ENCODE data around the gene C21orf58.

The C21orf58 gene

DNA sequence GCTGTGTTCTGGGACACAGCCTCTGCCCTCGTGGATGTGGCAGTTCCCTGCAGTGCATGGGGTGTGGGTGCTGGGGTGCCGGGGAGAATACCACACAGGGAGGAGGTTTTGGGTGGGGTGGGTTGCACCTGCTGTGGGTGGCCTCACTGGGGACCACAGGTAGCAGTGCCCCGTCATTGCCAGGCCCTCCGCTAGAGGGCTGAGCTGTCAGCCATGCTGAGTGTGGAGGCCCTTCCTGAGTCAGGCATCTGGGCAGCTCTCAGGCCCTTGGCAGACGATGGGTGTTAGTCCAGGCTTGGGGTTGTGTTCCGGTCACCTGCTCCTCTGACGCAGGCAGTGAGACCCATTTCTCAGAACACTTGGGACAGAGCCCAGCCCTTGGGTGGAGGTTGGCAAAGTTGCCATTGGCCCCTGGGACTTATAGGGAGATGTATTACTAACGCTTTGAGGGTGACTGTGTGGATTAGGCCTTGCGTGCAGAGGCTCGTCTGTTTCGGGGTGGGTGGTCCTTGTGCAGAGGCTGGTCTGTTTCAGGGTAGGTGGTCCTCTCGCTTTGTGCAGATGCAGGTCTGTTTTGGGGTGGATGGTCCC, 24.2 kb upstream of the C21orf58 start:
- no peak for DNase-seq (ENCODE audit: low read depth)
- no peak overlapping the region for H3K4me3 ChIP-seq (ENCODE audit: low read depth, low read length)
- TF ChIP-seq, protein P1, sequence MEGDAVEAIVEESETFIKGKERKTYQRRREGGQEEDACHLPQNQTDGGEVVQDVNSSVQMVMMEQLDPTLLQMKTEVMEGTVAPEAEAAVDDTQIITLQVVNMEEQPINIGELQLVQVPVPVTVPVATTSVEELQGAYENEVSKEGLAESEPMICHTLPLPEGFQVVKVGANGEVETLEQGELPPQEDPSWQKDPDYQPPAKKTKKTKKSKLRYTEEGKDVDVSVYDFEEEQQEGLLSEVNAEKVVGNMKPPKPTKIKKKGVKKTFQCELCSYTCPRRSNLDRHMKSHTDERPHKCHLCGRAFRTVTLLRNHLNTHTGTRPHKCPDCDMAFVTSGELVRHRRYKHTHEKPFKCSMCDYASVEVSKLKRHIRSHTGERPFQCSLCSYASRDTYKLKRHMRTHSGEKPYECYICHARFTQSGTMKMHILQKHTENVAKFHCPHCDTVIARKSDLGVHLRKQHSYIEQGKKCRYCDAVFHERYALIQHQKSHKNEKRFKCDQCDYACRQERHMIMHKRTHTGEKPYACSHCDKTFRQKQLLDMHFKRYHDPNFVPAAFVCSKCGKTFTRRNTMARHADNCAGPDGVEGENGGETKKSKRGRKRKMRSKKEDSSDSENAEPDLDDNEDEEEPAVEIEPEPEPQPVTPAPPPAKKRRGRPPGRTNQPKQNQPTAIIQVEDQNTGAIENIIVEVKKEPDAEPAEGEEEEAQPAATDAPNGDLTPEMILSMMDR (IDR thresholded peaks at IDR 0.05; ENCODE audit: control insufficient read depth, extremely low read depth, insufficient read depth), result 0 out of 2 replicates have a peak, but pooled peaks have one; percentile 22

DNA sequence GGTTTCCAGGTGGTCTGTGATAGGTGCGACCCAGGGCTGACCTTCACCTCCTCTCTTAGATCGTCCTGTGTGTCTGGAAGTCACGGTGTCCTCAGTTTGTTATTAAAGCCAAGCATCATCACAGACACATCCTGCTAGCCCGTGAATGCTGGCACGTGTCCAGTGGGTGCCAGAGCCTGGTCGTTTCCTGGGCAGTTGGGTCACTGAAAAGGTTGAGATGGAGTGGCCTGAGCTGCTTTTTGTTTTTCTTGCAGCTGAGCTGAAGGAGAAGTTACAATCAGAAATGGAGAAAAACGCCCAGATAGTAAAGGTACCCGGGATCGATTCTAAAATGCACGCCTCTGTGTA, 23.5 kb upstream of the C21orf58 start:
- no peak for DNase-seq (ENCODE audit: low read depth)
- H3K4me3 ChIP-seq (ENCODE audit: low read depth, low read length), result no peak overlapping the region
- TF ChIP-seq, protein P1 (IDR thresholded peaks at IDR 0.05; ENCODE audit: control insufficient read depth, extremely low read depth, insufficient read depth), result no peak

DNA sequence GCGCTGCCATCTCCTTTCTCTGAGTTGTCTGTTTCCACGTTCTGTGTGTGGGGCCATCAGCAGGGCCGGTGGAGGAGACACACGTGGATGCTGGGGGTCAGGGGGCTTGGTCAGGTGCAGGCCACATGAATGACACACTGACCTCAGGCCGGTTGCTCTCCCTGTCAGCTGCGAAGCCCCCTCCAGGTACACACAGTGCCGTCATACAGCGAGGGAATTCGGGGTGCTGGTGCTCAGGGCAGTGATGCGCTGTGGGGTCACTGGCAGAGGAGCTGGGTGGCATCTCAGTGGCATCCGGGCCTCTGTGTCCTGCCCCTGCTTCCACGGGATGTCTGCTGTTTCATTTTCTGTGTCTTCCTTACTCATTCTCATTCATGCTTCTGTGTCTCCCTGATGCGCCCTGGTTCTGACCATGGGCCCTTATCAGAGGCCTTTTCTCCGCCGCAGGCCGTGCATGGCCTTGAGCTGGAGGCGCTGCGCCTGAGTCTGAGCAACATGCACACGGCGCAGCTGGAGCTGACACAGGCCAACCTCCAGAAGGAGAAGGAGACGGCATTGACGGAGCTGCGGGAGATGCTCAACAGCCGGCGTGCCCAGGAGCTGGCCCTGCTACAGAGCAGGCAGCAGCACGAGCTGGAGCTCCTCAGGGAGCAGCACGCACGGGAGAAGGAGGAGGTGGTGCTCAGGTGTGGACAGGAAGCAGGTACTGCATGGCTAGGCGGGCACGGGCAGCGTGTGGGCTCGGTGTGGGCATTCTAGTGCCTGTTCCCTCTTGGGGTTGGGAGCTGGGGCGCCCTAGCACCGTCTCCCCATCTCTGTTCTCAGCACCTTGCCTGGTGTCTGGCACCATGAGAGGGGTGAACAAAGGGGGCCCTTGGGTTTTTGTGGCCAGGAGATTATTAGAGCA, 22.9 kb upstream of the C21orf58 start:
- TF ChIP-seq, protein P1 (IDR thresholded peaks at IDR 0.05; ENCODE audit: control insufficient read depth, extremely low read depth, insufficient read depth), result no peak
- H3K4me3 ChIP-seq (ENCODE audit: low read depth, low read length), result no peak overlapping the region
- no peak for DNase-seq (ENCODE audit: low read depth)

DNA sequence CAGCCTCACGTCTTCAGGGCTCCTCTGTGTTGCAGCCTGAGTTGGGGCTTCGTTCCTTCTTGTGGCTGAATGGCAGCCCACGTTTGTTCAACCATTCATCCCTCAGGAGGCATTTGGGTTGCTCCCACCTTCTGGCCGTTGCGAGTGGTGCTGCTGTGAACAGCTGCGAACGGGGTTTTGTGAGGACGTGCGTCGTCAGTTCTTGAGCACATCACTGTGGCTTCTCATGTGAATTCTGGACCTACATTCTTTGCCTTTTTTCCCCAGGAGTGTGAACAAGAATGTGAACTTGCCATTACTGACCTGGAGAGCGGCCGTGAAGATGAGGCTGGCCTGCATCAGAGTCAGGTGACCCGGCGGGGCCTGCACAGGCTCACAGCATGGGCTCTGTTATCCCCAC, 22.2 kb upstream of the C21orf58 start:
- no peak for DNase-seq (ENCODE audit: low read depth)
- H3K4me3 ChIP-seq (ENCODE audit: low read depth, low read length), result no peak overlapping the region
- TF ChIP-seq, protein P1 (IDR thresholded peaks at IDR 0.05; ENCODE audit: control insufficient read depth, extremely low read depth, insufficient read depth), result no peak

DNA sequence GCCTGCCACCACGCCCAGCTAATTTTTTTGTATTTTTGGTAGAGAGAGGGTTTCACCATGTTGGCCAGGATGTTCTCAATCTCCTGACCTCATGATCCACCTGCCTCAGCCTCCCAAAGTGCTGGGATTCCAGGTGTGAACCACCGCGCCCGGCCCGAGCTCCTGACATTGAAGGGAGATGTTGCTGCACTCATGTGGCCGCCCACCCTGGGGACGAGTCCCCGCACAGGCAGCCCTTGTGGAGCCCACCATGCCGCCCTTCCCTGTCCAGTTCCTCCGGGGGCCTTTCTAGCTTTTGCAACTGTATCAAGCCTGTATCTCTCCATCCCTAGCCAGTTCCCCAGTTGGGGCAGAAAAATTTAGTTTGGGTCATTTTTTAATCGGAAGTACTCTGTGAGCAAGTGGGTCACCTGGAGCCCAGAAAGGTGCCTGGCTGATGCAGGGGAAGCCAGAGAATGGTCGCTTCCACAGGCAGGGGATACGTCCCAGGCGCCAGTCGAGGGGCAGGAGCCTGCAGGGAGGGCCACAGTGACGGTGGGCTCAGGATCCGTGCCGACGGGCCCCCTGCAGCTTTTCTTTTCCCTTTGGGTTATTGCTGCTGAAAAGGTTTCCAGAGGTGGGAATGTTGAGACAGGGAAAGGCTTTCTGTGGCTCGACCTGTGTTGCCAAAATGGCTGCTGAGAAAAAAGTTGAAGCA, 20.7 kb upstream of the C21orf58 start:
- TF ChIP-seq, protein P1 (IDR thresholded peaks at IDR 0.05; ENCODE audit: control insufficient read depth, extremely low read depth, insufficient read depth), result no peak
- no peak overlapping the region for H3K4me3 ChIP-seq (ENCODE audit: low read depth, low read length)
- DNase-seq (ENCODE audit: low read depth), result no peak

DNA sequence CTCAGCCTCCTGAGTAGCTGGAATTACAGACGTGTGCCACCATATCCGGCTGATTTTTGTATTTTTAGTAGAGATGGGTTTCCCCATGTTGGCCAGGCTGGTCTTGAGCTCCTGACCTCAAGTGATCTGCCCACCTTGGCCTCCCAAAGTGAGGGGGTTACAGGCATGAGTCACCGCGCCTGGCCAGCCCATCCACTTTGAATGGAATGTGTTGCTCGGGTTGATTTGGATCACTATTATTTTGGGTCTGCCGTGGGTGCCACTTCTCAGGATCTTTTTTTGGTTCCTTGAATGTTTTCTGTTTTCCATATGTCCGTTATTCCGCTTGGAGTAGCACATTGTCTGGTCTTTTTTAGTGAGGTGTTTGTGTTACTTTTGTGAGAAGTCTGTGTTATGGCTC, 17.3 kb upstream of the C21orf58 start:
- H3K4me3 ChIP-seq (ENCODE audit: low read depth, low read length), result no peak overlapping the region
- TF ChIP-seq, protein P1 (IDR thresholded peaks at IDR 0.05; ENCODE audit: control insufficient read depth, extremely low read depth, insufficient read depth), result no peak

More for the DNA sequence above, 17.3 kb upstream of the C21orf58 start:
- DNase-seq (ENCODE audit: low read depth), result no peak

Measured in LNCaP clone FGC (cell line).